Prostate gland (tissue), 2 donors: ENCODE measurements around the gene FRMD4A. TPM values are rescaled to one million over a fixed set of nuclear protein-coding genes. Genes with fewer than 3 reads are reported as not detected.

ENCODE experiments used
- DNase-seq: peaks from one replicate; pipeline ENCODE4 v3.0.0-alpha.2; 2019; ENCODE audit warnings: low spot score
- H3K27ac ChIP-seq, 2 donors: fragments of 200-600 bp; sonication (generic); 2 replicates each; pipeline ENCODE4 v1.5.1; 2017 to 2019
- H3K27me3 ChIP-seq: fragments of 200-600 bp; sonication (generic); replicated peaks from 2 replicates; pipeline ENCODE4 v1.5.1; 2019; ENCODE audit not compliant: insufficient read depth
- H3K36me3 ChIP-seq, 2 donors: fragments of 200-600 bp; sonication (generic); 1 replicate in 1 of 2; 2 replicates in 1 of 2; pipeline versions ENCODE4 v1.5.1 to v1.8.1; 2017 to 2019
- H3K4me1 ChIP-seq: fragments of 200-600 bp; sonication (generic); replicated peaks from 2 replicates; pipeline ENCODE4 v1.5.1; 2019
- H3K4me3 ChIP-seq, 2 donors: fragments of 200-600 bp; sonication (generic); 2 replicates each; pipeline ENCODE4 v1.5.1; 2017 to 2019
- H3K9me3 ChIP-seq: fragments of 200-600 bp; sonication (generic); 2 replicates; pipeline ENCODE4 v1.5.1; 2017
- CTCF ChIP-seq, 4 experiments: fragments of 200-600 bp in 2 of 4; fragments of 450-650 bp in 2 of 4; sonication (generic) in 2 of 4; IDR thresholded peaks; 1 replicate in 3 of 4; 2 replicates in 1 of 4; pipeline ENCODE4 v1.5.1; 2016 to 2019; ENCODE audit warnings: antibody characterized with exemption in 4 of 4, mild to moderate bottlenecking in 2 of 4, moderate library complexity in 2 of 4
- POLR2A ChIP-seq: fragments of 450-650 bp; IDR thresholded peaks from one replicate; pipeline ENCODE4 v1.6.1; 2016; ENCODE audit warnings: antibody characterized with exemption, mild to moderate bottlenecking
- POLR2AphosphoS5 ChIP-seq: sonication (generic); formaldehyde crosslinking; IDR thresholded peaks from one replicate; pipeline ENCODE4 v1.6.1; 2017; ENCODE audit warnings: antibody characterized with exemption
- WGBS: methylation state at CpG from one replicate; pipeline ENCODE4 v1.1.5; 2018; 5-methylcytosine and 5-hydroxymethylcytosine counted together
- intact Hi-C: fragments of 100-400 bp; cut with DNase I; formaldehyde crosslinking; loops from one replicate; pipeline ENCODE4 v1.14.2; 2022
- total RNA-seq, 2 donors: library from RNA; depleted of rRNA; stranded (reverse); fragments of >200 nt; gene quantifications; one replicate each; pipeline ENCODE4 v1.1.0, GENCODE V29; 2016

Gene FRMD4A
- total RNA-seq, 2 donors from 2014 or later: 38.0 to 53.2 TPM

- H3K27me3 ChIP-seq: no peaks in the 10 kb centered on the region
- H3K36me3 ChIP-seq: no peaks in the 10 kb centered on the region
- no peak overlapping the region for H3K27ac ChIP-seq
- 93% methylated on average over 8 of the region's 8 CpGs for WGBS
- H3K9me3 ChIP-seq: no peaks in the 10 kb centered on the region
- H3K4me3 ChIP-seq: no peak overlapping the region
- DNase-seq: no peak
- TF ChIP-seq POLR2A: no peak
- no peak for TF ChIP-seq CTCF (IDR thresholded peaks at IDR 0.05)
- no peak for TF ChIP-seq POLR2AphosphoS5
- intact Hi-C loops: no loop called here
- no peaks in the 10 kb centered on the region for H3K4me1 ChIP-seq
Measured at GRCh38 chr10:14102056-14102455, 228.7 kb downstream of the FRMD4A start.

- no peaks in the 10 kb centered on the region for H3K9me3 ChIP-seq
- H3K27ac ChIP-seq: no peak overlapping the region
- no peaks in the 10 kb centered on the region for H3K4me1 ChIP-seq
- WGBS: 75% methylated on average over 8 of the region's 8 CpGs
- no peak overlapping the region for H3K4me3 ChIP-seq
- intact Hi-C loops: loop anchor here (10.0 kb wide), 1 partner anchor 435 kb away; no protein-coding TSS in a partner anchor
- DNase-seq: no peak
- H3K27me3 ChIP-seq: no peaks in the 10 kb centered on the region
- no peaks in the 10 kb centered on the region for H3K36me3 ChIP-seq
- no peak for TF ChIP-seq POLR2AphosphoS5
Measured at GRCh38 chr10:14099885-14100284, 230.8 kb downstream of the FRMD4A start.

- TF ChIP-seq POLR2A (no peak), CTCF (IDR thresholded peaks at IDR 0.05) (peak; percentile 13 to 50 (median 37)), POLR2AphosphoS5 (peak; percentile 9)
- H3K9me3 ChIP-seq: no peaks in the 10 kb centered on the region
- 45% methylated on average over 14 of the region's 14 CpGs for WGBS
- intact Hi-C loops: loop anchor here (2.0 to 10.0 kb wide), 4 partner anchors 137 to 482 kb away; no protein-coding TSS in a partner anchor
- no peak overlapping the region for H3K27ac ChIP-seq
- DNase-seq: no peak
- no peaks in the 10 kb centered on the region for H3K27me3 ChIP-seq
- no peaks in the 10 kb centered on the region for H3K36me3 ChIP-seq
- no peak overlapping the region for H3K4me3 ChIP-seq
- no peaks in the 10 kb centered on the region for H3K4me1 ChIP-seq
Measured at GRCh38 chr10:14093730-14094484, 236.8 kb downstream of the FRMD4A start.

GRCh38 chr10:14092799-14093198, 237.9 kb downstream of the FRMD4A start:
- Histone ChIP-seq H3K4me3 (no peak overlapping the region), H3K27me3 (no peaks in the 10 kb centered on the region), H3K9me3 (no peaks in the 10 kb centered on the region), H3K36me3 (no peaks in the 10 kb centered on the region), H3K4me1 (no peaks in the 10 kb centered on the region), H3K27ac (no peak overlapping the region)
- DNase-seq: no peak
- intact Hi-C loops: loop anchor here (2.0 to 10.0 kb wide), 4 partner anchors 135 to 480 kb away; no protein-coding TSS in a partner anchor
- TF ChIP-seq CTCF (IDR thresholded peaks at IDR 0.05) (no peak), POLR2AphosphoS5 (no peak)
- 95% methylated on average over 5 of the region's 5 CpGs for WGBS

- WGBS: 72% methylated on average over 17 of the region's 17 CpGs
- Histone ChIP-seq H3K4me1 (no peaks in the 10 kb centered on the region), H3K27me3 (no peaks in the 10 kb centered on the region), H3K36me3 (no peaks in the 10 kb centered on the region), H3K27ac (no peak overlapping the region), H3K4me3 (no peak overlapping the region), H3K9me3 (no peaks in the 10 kb centered on the region)
- no peak for DNase-seq
- intact Hi-C loops: loop anchor here (5.0 to 10.0 kb wide), 3 partner anchors 132 to 477 kb away; no protein-coding TSS in a partner anchor
- TF ChIP-seq CTCF (IDR thresholded peaks at IDR 0.05): no peak
- no peak for TF ChIP-seq POLR2AphosphoS5
- TF ChIP-seq POLR2A: no peak
Measured at GRCh38 chr10:14089556-14090292, 241.0 kb downstream of the FRMD4A start.
